Activated CD4-positive, alpha-beta T cell treated with anti-CD3 and anti-CD28 coated beads for 48 hours (primary cell): ENCODE measurements around the gene PAX5.
A peak's percentile ranks its signal among the peaks of the same experiment; 100 is the strongest.

Experiments
- DNase-seq: peaks from one replicate; pipeline ENCODE4 v3.0.0-alpha.2; 2020

Gene PAX5

GRCh38 chr9:36900136-36900855, 133.8 kb downstream of the PAX5 start:
- no peak for DNase-seq

- no peak for DNase-seq
These were observed 134.7 kb downstream of the PAX5 start for GRCh38 chr9:36899406-36899805.

- DNase-seq, result no peak
These were observed 135.5 kb downstream of the PAX5 start for GRCh38 chr9:36898431-36899020.

- no peak for DNase-seq
These were observed 136.6 kb downstream of the PAX5 start for GRCh38 chr9:36897478-36897877.

GRCh38 chr9:36897019-36897418, 137.0 kb downstream of the PAX5 start:
- DNase-seq, result no peak

GRCh38 chr9:36896296-36896695, 137.8 kb downstream of the PAX5 start:
- DNase-seq, result no peak

GRCh38 chr9:36895744-36896260, 138.3 kb downstream of the PAX5 start:
- no peak for DNase-seq

- DNase-seq, result no peak
These were observed 139.3 kb downstream of the PAX5 start for GRCh38 chr9:36894695-36895310.

GRCh38 chr9:36893911-36894310, 140.2 kb downstream of the PAX5 start:
- DNase-seq, result no peak

- no peak for DNase-seq
These were observed 140.9 kb downstream of the PAX5 start for GRCh38 chr9:36893184-36893583.

- no peak for DNase-seq
These were observed 141.8 kb downstream of the PAX5 start for GRCh38 chr9:36892279-36892678.

GRCh38 chr9:36891341-36891811, 142.7 kb downstream of the PAX5 start:
- DNase-seq, result no peak

GRCh38 chr9:36889844-36890243, 144.2 kb downstream of the PAX5 start:
- no peak for DNase-seq

GRCh38 chr9:36888551-36888950, 145.5 kb downstream of the PAX5 start:
- DNase-seq, result no peak

GRCh38 chr9:36884721-36885120, 149.3 kb downstream of the PAX5 start:
- DNase-seq, result no peak

GRCh38 chr9:36882594-36882993, 151.5 kb downstream of the PAX5 start:
- no peak for DNase-seq

- DNase-seq, result no peak
These were observed 152.2 kb downstream of the PAX5 start for GRCh38 chr9:36881743-36882441.

- no peak for DNase-seq
These were observed 152.8 kb downstream of the PAX5 start for GRCh38 chr9:36881316-36881715.

GRCh38 chr9:36880075-36880474, 154.0 kb downstream of the PAX5 start:
- DNase-seq, result no peak

- peak; percentile 44 for DNase-seq
These were observed 154.8 kb downstream of the PAX5 start for GRCh38 chr9:36878986-36879982.

- DNase-seq, result no peak
These were observed 156.8 kb downstream of the PAX5 start for GRCh38 chr9:36877239-36877638.

- no peak for DNase-seq
These were observed 158.0 kb downstream of the PAX5 start for GRCh38 chr9:36876056-36876455.
